PC-3 (cell line): ENCODE data around the gene RMDN3. TPM values are rescaled to one million over a fixed set of nuclear protein-coding genes. Genes with fewer than 3 reads are reported as not detected.
A peak's percentile ranks its signal among the peaks of the same experiment; 100 is the strongest.

Experiments used
- ATAC-seq: fragments of 200-7000 bp; cut with Tn5 transposase; 2 replicates; pipeline ENCODE4 v1.9.1; 2020; ENCODE audit warnings: mild to moderate bottlenecking, moderate library complexity
- BruUV-seq: library from RNA; stranded (reverse); fragments of 400-500 nt; replicated peaks from 2 replicates; lab custom pipeline; 2021; lab: Mats Ljungman, UMichigan
- CTCF ChIA-PET: fragments of 300-600 bp; sonication (Branson Sonifier 250); formaldehyde crosslinking; loops from one replicate; lab custom pipeline; 2022; ENCODE audit warnings: antibody characterized with exemption; lab: Charles Lee
- POLR2A ChIA-PET: fragments of 300-600 bp; sonication (Branson Sonifier 250); formaldehyde crosslinking; loops from one replicate; lab custom pipeline; 2022; ENCODE audit warnings: antibody characterized with exemption; ENCODE audit not compliant: unreplicated experiment; lab: Charles Lee
- DNase-seq: peaks from one replicate; pipeline ENCODE4 v3.0.0-alpha.2; 2015
- H2AFZ ChIP-seq: fragments of 300-600 bp; sonication (generic); 2 replicates; pipeline ENCODE4 v1.6.0; 2016; ENCODE audit warnings: antibody characterized with exemption, low read length
- H3F3A ChIP-seq: fragments of 300-600 bp; sonication (generic); one replicate; pipeline ENCODE4 v1.6.0; 2017; ENCODE audit warnings: antibody characterized with exemption, low read length, control low read depth, mild to moderate bottlenecking; ENCODE audit not compliant: unreplicated experiment
- H3K27ac ChIP-seq: fragments of 300-600 bp; sonication (generic); 2 replicates; pipeline ENCODE4 v1.5.1; 2016; ENCODE audit warnings: mild to moderate bottlenecking, low read length
- H3K27me3 ChIP-seq: fragments of 300-600 bp; sonication (generic); 2 replicates; pipeline ENCODE4 v1.6.1; 2016; ENCODE audit warnings: low read length, mixed read lengths
- H3K36me3 ChIP-seq: fragments of 300-600 bp; sonication (generic); 2 replicates; pipeline ENCODE4 v1.6.1; 2016; ENCODE audit warnings: low read depth, mixed run types, low read length, mixed read lengths
- H3K4me1 ChIP-seq: fragments of 300-600 bp; sonication (generic); 2 replicates; pipeline ENCODE4 v1.5.1; 2016; ENCODE audit warnings: low read length; ENCODE audit not compliant: insufficient read depth
- H3K4me2 ChIP-seq: fragments of 300-600 bp; sonication (generic); 2 replicates; pipeline ENCODE4 v1.6.0; 2016; ENCODE audit warnings: low read length
- H3K4me3 ChIP-seq: fragments of 300-600 bp; sonication (generic); 2 replicates; pipeline ENCODE4 v1.5.1; 2016; ENCODE audit warnings: mild to moderate bottlenecking, low read length, mixed read lengths
- H3K79me2 ChIP-seq: fragments of 300-600 bp; sonication (generic); 2 replicates; pipeline ENCODE4 v1.6.1; 2017; ENCODE audit warnings: low read length, mixed read lengths
- H3K9ac ChIP-seq: fragments of 300-600 bp; sonication (generic); 2 replicates; pipeline ENCODE4 v1.6.0; 2016; ENCODE audit warnings: mild to moderate bottlenecking, low read length
- H3K9me2 ChIP-seq: fragments of 300-600 bp; sonication (generic); replicated peaks from 2 replicates; pipeline ENCODE4 v1.6.1; 2016; ENCODE audit warnings: mixed run types, low read length, mixed read lengths
- H3K9me3 ChIP-seq: fragments of 300-600 bp; sonication (generic); 2 replicates; pipeline ENCODE4 v1.6.1; 2016; ENCODE audit warnings: low read length, mixed read lengths
- H4K20me1 ChIP-seq: fragments of 300-600 bp; sonication (generic); 2 replicates; pipeline ENCODE4 v1.6.1; 2016; ENCODE audit warnings: low read length, mixed read lengths
- CTCF ChIP-seq: fragments of 300-600 bp; sonication (generic); conservative IDR thresholded peaks from 2 replicates; pipeline ENCODE4 v1.5.1; 2017; ENCODE audit warnings: antibody characterized with exemption, low read depth, mild to moderate bottlenecking, low read length
- EZH2 ChIP-seq: fragments of 300-600 bp; sonication (generic); IDR thresholded peaks from one replicate; pipeline ENCODE4 v1.6.1; 2017; ENCODE audit warnings: antibody characterized with exemption, mild to moderate bottlenecking, low read length; ENCODE audit not compliant: unreplicated experiment
- EZH2phosphoT487 ChIP-seq: fragments of 300-600 bp; sonication (generic); IDR thresholded peaks from 2 replicates; pipeline ENCODE4 v1.6.1; 2018; ENCODE audit warnings: mild to moderate bottlenecking, antibody characterized with exemption, low read length, borderline replicate concordance
- intact Hi-C: fragments of 100-400 bp; cut with micrococcal nuclease; formaldehyde crosslinking; loops from 2 replicates; pipeline ENCODE4 v1.9.0; 2023
- total RNA-seq: library from RNA; depleted of rRNA; stranded (reverse); fragments of >200 nt; gene quantifications from 2 replicates; pipeline ENCODE4 v1.2.3, GENCODE V29; 2014; rRNA removed

RMDN3 gene
- total RNA-seq, 1 experiment from 2014 or later, result 21.4 TPM

- H3K9ac ChIP-seq, result no peak overlapping the region
- ChIA-PET CTCF (no interaction called here), POLR2A (interaction anchor here (0.7 kb wide), 1 partner anchor 101 kb away, joined by 3 read pairs; no protein-coding TSS in a partner anchor)
- no peak for TF ChIP-seq CTCF
- no peak for TF ChIP-seq EZH2phosphoT487
- TF ChIP-seq EZH2, result no peak
- ATAC-seq (no peak), DNase-seq (peak; percentile 38)
- no TSS peak for BruUV-seq
- no peaks in the 10 kb centered on the region for H3K36me3 ChIP-seq
- intact Hi-C loops, result no loop called here
- H3K9me3 ChIP-seq, result no peaks in the 10 kb centered on the region
- H4K20me1 ChIP-seq, result no peaks in the 10 kb centered on the region
- H3F3A ChIP-seq, result no peaks in the 10 kb centered on the region
- peaks cover 14% of the 10 kb centered on the region; the same call in 1 of the 2 replicates for H3K4me1 ChIP-seq
- peaks cover 22% of the 10 kb centered on the region for H3K79me2 ChIP-seq
- H3K27ac ChIP-seq, result no peak overlapping the region
- H3K4me3 ChIP-seq, result no peak overlapping the region
- H3K9me2 ChIP-seq, result no peaks in the 10 kb centered on the region
- H3K4me2 ChIP-seq, result no peak overlapping the region
- no peaks in the 10 kb centered on the region for H3K27me3 ChIP-seq
- H2AFZ ChIP-seq, result no peak overlapping the region
Observed at GRCh38 chr15:40691737-40692136, 63.3 kb downstream of the RMDN3 start.

GRCh38 chr15:40688932-40689799 is 65.9 kb downstream of the RMDN3 start:
- Histone ChIP-seq H3K9me3 (no peaks in the 10 kb centered on the region), H3F3A (no peaks in the 10 kb centered on the region), H3K36me3 (no peaks in the 10 kb centered on the region), H3K27ac (no peak overlapping the region), H3K79me2 (peaks cover 7% of the 10 kb centered on the region; the same call in 1 of the 2 replicates), H2AFZ (no peak overlapping the region), H3K9me2 (no peaks in the 10 kb centered on the region), H3K4me2 (no peak overlapping the region), H3K4me1 (peaks cover 9% of the 10 kb centered on the region; the same call in 1 of the 2 replicates), H3K27me3 (no peaks in the 10 kb centered on the region), H3K9ac (no peak overlapping the region), H3K4me3 (no peak overlapping the region), H4K20me1 (no peaks in the 10 kb centered on the region)
- DNase-seq, result no peak
- TF ChIP-seq EZH2phosphoT487, result no peak
- no TSS peak for BruUV-seq
- intact Hi-C loops, result no loop called here
- no peak for ATAC-seq
- ChIA-PET CTCF (no interaction called here), POLR2A (no interaction called here)

Other genes with a start within 250 kb of the RMDN3 start
- gene CCDC32, start 190.2 kb downstream of the RMDN3 start, total RNA-seq, result 16.1 and 19.9 TPM in 2 replicates
- 22.2 and 24.4 TPM in 2 replicates for gene RPUSD2, start 186.0 kb downstream of the RMDN3 start, total RNA-seq
- 33.5 and 33.8 TPM in 2 replicates for gene KNL1, start 161.0 kb downstream of the RMDN3 start, total RNA-seq
- gene RAD51, start 60.1 kb downstream of the RMDN3 start, total RNA-seq, result 17.3 and 21.9 TPM in 2 replicates
- gene GCHFR, start 8.8 kb upstream of the RMDN3 start, total RNA-seq, result 58.9 and 65.8 TPM in 2 replicates
- gene C15orf62, start 14.7 kb upstream of the RMDN3 start, total RNA-seq, result 0.63 and 1.5 TPM in 2 replicates
- 32.3 and 39.6 TPM in 2 replicates for gene ZFYVE19, start 51.8 kb upstream of the RMDN3 start, total RNA-seq
- 51.2 and 53.3 TPM in 2 replicates for gene DNAJC17, start 52.2 kb upstream of the RMDN3 start, total RNA-seq
- 0.33 TPM in 1 of 2 replicates, not detected in the other for gene PPP1R14D, start 73.5 kb upstream of the RMDN3 start, total RNA-seq
- gene SPINT1, start 88.8 kb upstream of the RMDN3 start, total RNA-seq, result 177 and 244 TPM in 2 replicates
- 39.5 and 52.2 TPM in 2 replicates for gene RHOV, start 119.0 kb upstream of the RMDN3 start, total RNA-seq
- 37.6 and 39.5 TPM in 2 replicates for gene VPS18, start 139.2 kb upstream of the RMDN3 start, total RNA-seq
- gene DLL4, start 174.1 kb upstream of the RMDN3 start, total RNA-seq, result 2.2 and 2.9 TPM in 2 replicates
- gene CHAC1, start 198.2 kb upstream of the RMDN3 start, total RNA-seq, result 6.2 and 13.3 TPM in 2 replicates